ENCODE data around the gene EIF5AL1.
A peak's percentile ranks its signal among the peaks of the same experiment; 100 is the strongest.
"Not testable (repeated sequence)": the region's sequence is repeated elsewhere in the genome, so short reads cannot be mapped to it uniquely, and the experiment has no call there.

Gene EIF5AL1

GRCh38 chr10:79511891-79512583 lies at the start of gene EIF5AL1:
EIF5AL1 (plus strand) TSS chr10:79512533; CDS start chr10:79512650, 117 bp downstream.
- not testable (repeated sequence) for DNase-seq

- no peak for DNase-seq
Observed at GRCh38 chr10:79463578-79464496, 48.5 kb upstream of the EIF5AL1 start.

DNA sequence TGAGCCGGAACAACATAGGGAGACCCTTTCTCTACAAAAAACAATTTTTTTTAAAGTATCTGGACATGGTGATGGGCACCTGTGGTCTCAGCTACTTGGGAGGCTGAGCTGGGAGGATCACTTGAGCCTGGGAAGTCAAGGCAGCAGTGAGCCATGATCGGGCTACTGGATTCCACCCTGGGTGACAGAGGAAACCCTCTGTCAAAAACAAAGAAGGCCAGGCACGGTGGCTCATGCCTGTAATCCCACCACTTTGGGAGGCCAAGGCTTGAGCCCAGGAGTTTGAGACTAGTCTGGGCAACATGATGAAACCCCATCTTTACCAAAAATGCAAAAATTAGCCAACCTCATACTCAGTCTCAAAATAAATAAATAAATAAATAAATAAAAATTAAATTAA lies 47.0 kb upstream of the EIF5AL1 start:
- no peak for DNase-seq

- no peak for DNase-seq
Observed at GRCh38 chr10:79468015-79468560, 44.2 kb upstream of the EIF5AL1 start.

DNA sequence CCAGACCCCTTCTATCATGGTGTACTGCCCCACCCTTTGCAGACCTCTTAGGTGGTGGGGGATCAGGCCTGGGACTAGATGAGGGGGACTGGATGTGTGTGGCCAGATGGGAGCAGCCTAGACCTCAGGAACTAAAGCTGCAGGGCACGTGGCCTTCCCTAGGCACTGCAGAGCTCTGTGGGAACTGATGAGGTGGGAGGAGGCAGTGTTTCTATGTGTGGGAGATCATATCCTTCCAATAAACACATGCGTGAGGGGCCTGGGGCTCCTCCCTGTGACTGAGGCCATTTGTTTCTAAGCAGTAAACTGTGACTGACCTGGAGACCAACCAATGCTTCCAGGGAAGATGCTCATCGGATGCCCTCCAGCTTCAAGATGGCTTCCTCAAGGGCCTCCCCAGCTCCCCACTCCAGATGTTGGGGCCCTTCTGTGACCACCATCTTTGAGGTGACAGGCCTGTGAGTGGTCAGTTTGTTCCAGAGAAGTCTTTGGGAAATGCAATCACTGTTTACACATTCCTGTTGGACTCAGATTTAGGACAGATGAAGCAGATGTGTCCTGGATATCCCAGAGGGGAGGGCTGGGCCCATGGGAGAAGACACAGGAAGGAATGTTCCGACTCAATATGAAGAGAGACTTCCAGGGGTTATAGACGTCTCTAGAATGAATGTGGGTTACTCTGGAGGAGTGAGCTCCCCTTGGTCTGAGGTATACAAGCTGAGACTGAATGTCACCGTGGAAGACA lies 43.3 kb upstream of the EIF5AL1 start:
- no peak for DNase-seq

DNA sequence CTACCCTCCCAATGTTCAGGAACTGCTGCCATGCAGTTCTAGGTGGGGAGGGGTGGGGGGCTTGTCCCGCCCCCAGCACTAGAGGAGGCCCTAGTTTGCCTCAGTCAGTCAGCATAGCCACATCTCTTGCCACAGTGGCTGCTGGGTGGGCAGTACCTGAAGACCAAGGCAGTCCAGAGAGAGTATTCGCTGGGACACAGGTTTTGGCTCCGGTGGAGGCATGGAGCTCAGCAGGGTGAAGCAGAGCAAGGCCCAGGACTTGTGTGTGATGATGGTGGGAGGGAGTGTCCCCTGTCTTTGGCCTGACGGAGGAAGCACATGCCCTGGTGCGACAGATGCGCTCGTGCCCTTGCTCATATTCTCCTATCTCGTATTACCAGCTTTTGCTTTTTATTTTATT lies 42.2 kb upstream of the EIF5AL1 start:
- DNase-seq, result no peak

DNA sequence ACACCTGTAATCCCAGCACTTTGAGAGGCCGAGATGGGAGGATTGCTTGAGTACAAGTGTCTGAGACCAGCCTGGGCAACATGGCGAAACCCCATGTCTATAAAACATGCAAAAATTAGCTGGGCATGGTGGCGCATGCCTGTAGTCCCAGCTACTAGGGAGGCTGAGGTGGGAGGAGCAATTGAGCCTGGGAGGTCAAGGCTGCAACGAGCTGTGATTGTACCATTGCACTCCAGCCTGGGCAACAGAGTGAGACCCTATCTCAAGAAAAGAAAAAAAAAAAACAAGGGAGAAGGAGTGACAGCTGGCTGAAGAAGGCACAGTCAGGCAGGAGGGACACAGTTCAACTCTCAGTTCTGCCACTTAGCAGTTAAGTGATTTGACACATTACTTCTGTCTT lies 40.6 kb upstream of the EIF5AL1 start:
- DNase-seq, result no peak

DNA sequence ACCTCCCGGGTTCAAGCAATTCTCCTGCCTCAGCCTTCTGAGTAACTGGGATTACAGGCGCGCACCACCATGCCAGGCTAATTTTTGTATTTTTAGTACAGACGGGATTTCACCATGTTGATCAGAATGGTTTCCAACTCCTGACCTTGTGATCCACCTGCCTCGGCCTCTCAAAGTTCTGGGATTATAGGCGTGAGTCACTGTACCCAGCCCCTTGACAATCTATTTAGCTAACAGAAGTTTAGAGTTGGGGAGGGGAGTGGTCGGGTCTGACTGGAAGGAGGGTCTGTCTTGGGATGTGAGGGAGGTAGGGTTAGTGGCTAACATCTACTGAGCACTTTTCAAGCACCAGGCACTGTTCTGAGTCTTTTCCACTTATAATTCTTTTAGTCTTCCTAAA lies 39.9 kb upstream of the EIF5AL1 start:
- no peak for DNase-seq

DNA sequence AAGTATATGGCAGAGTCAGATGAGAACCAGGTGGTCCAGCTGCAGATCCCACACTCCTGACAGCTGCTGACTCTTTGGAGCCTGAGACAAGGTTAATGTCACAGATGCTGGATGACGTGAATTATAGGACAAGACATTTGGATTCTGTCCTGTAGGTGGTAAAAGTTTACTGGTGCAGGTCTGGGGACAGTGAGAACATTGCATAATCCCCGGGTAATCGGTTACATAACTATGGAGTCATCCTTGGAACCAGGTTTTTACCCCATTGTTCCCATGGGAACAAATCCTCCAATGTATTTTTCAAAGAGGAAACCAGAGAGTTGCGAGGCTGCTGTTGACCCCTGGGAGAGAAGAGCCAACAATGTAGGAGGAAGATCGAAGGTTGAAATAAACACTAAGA lies 39.4 kb upstream of the EIF5AL1 start:
- no peak for DNase-seq

DNA sequence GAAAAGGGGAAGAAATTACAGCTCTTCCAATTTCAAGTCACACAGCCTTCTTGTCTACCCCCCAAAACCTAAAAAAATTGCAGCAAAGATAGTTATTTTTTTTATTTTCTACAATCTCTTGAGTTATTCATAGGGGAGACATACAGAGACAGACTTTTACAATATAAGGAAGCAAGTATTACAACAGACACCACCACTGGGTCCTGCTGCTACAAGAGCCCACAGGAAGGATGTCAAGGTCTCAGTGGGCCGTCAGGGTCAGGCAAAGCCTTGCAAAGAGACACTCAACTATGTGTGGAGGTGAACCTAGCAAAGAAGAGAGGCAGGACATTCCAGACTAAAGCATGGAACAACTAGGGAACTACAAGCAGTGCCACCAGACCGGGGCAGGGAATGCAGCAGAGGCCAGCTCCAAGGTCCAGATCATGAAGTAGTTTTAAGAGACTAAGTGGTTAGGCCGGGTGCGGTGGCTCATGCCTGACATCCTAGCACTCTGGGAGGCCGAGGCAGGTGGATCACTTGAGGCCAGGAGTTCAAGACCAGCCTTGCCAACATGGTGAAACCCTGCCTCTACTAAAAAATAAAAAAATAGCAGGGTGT lies 38.7 kb upstream of the EIF5AL1 start:
- no peak for DNase-seq

- DNase-seq, result no peak
Observed at GRCh38 chr10:79475119-79475653, 37.1 kb upstream of the EIF5AL1 start.

DNA sequence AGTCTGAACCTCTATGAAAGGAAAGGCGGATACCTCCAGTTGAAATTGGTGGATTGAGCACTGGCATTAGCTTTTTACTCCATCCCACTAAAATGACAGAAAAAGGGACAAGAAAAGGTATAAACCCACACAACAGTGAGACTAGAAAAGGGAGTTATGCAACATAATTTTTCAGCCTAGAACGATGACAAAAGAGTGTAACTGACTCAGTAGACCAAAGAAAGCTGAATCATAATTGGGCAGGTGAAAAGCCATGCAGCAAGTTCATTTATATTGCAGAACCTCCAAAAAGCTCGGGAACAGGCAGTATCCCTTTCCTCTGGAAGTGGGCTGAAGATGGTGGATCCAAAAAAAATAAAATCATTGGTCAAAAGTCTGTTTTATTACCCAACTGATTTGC lies 36.5 kb upstream of the EIF5AL1 start:
- DNase-seq, result no peak

DNA sequence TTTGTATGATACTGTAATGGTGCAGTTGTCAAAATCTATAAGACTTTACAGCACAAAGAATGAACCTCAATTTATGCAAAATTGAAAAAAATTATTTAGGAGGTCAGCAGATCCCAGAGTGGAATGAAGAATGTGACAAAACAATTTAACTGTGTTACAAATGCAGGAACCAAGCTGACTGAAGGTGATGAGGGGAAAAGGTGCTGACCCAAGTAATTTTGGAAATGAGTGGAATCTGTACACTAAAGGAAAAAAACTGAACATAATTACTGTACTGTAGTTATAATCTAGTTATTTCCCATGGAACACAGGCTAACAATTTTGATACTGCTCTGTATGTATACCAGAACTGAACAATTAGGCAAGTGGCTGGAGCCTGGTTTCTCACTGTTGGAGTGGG lies 35.7 kb upstream of the EIF5AL1 start:
- no peak for DNase-seq

GRCh38 chr10:79477456-79477855 lies 34.9 kb upstream of the EIF5AL1 start:
- no peak for DNase-seq

- no peak for DNase-seq
Observed at GRCh38 chr10:79479283-79479909, 32.9 kb upstream of the EIF5AL1 start.

DNA sequence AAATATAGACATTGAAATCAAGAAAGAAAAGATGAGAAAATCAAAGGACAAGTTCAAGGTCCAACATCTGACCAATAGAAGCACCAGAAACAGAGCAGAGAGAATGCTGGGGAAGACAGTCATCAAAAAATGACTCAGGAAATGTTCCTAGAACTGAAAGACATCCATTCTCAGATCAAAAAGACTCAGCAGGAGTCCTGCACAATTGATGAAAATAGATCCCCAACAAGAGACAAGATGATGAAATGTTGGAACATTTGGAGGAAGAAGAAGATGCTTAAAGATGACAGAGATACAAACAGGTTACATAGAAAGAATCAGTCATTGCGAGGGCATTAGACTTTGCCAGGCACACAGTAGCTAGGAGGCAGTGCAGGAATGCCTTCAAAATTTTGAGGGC lies 30.0 kb upstream of the EIF5AL1 start:
- no peak for DNase-seq

- DNase-seq, result no peak
Observed at GRCh38 chr10:79482741-79483140, 29.6 kb upstream of the EIF5AL1 start.

DNA sequence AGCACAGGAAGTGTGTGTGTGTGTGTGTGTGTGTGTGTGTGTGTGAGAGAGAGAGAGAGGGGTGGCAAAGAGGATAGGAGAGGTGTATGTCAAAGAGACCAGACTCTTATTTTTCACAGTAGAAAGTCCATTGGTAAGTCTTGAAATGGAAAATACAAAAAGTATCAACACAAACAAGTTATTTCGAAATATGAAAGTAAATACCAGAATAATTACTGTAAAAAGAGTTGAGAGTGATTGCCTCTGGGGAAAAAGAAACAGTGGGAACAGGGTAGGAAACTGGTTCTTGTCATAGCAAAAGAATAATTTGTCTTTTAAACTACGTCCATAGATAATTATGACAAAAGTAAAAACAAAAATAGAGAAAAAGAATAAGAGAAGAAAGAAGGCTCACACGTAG lies 29.0 kb upstream of the EIF5AL1 start:
- DNase-seq, result no peak

GRCh38 chr10:79483948-79484347 lies 28.4 kb upstream of the EIF5AL1 start:
- DNase-seq, result no peak

- DNase-seq, result no peak
Observed at GRCh38 chr10:79484476-79484875, 27.9 kb upstream of the EIF5AL1 start.

DNA sequence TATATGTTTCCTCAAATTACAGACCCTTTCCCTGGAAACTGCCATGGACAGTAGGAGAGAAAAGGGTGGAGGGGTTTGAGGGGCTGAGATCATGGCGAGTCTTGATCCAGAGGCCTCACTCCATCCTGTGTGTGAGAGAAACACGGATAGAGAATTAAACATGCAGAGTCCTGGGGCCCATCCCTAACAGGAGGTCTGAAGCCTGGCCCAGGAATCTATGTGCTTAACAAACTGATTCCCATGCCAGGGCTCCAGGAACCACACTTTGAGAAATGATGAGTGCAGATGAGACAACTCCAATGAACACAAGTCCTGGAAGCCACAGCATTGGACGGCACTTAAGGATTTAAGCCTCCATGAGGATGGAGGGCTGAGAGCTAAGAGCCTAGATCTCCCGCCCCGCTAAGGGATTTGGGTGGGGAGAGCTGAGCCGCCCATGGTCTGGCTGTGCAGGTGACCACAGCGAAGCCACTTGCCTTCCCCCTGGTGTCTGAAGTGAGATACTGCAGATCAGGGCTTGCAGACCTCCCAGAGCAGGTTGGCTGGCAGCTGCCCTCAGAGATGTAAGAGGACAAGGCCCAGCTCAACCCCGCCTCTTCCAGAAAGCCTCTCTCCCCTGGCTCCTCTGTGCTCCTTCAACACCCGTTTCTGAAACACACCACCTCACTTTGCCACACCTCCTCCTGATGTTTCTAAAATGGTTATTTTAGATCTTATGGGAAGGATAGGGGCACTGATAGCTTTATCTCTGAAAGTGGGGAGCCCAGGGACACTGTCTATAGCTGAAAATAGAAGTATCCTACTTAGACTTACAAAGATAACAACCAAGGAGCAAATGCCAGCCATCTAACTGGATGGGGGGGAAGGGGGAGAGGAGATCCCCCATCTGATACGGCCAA lies 24.8 kb upstream of the EIF5AL1 start:
- DNase-seq, result peak; percentile 79
